Dendritic cell treated with granulocyte-macrophage colony-stimulating factor and Interleukin-4, amounts not matched to agents 40 ng/mL and 50 ng/mL, for 4 days (primary cell): ENCODE results near the gene FPR3.
"Not testable (repeated sequence)": the region's sequence is repeated elsewhere in the genome, so short reads cannot be mapped to it uniquely, and the experiment has no call there.

ENCODE experiments used
- H3K27ac Mint-ChIP-seq: one replicate; pipeline ENCODE4 v1.8.0; 2022; ENCODE audit warnings: mild to moderate bottlenecking, mixed read lengths
- H3K27me3 Mint-ChIP-seq: one replicate; pipeline ENCODE4 v1.8.0; 2022; ENCODE audit warnings: mild to moderate bottlenecking, mixed read lengths
- H3K36me3 Mint-ChIP-seq: one replicate; pipeline ENCODE4 v1.8.0; 2022; ENCODE audit warnings: low read depth, mixed read lengths
- H3K4me1 Mint-ChIP-seq: one replicate; pipeline ENCODE4 v1.8.0; 2022; ENCODE audit warnings: low read depth, mixed read lengths
- H3K4me3 Mint-ChIP-seq: one replicate; pipeline ENCODE4 v1.8.0; 2022; ENCODE audit warnings: mild to moderate bottlenecking, moderate library complexity, mixed read lengths
- H3K9me3 Mint-ChIP-seq: one replicate; pipeline ENCODE4 v1.8.0; 2022; ENCODE audit warnings: mixed read lengths
- intact Hi-C: fragments of 100-400 bp; cut with micrococcal nuclease; formaldehyde crosslinking; loops from one replicate; pipeline ENCODE4 v1.15.0; 2022

The FPR3 gene

GRCh38 chr19:51772977-51773376 is 22.0 kb upstream of the FPR3 start:
- H3K9me3 Mint-ChIP-seq: peaks cover 11% of the 10 kb centered on the region
- no peak overlapping the region for H3K27ac Mint-ChIP-seq
- peaks cover 53% of the 10 kb centered on the region for H3K4me1 Mint-ChIP-seq
- H3K27me3 Mint-ChIP-seq: peaks cover 9% of the 10 kb centered on the region
- no peak overlapping the region for H3K4me3 Mint-ChIP-seq
- H3K36me3 Mint-ChIP-seq: peaks cover 7% of the 10 kb centered on the region
- intact Hi-C loops: loop anchor here (5.0 kb wide), 1 partner anchor 36 kb away; no protein-coding TSS in a partner anchor

GRCh38 chr19:51776561-51776960 is 18.4 kb upstream of the FPR3 start:
- not testable (repeated sequence) for H3K27ac Mint-ChIP-seq, H3K27me3 Mint-ChIP-seq, H3K4me3 Mint-ChIP-seq, H3K36me3 Mint-ChIP-seq
- peaks cover 11% of the 10 kb centered on the region for H3K9me3 Mint-ChIP-seq
- intact Hi-C loops: loop anchor here (5.0 kb wide), 1 partner anchor 109 kb away; no protein-coding TSS in a partner anchor
- peaks cover 69% of the 10 kb centered on the region for H3K4me1 Mint-ChIP-seq

- intact Hi-C loops: loop anchor here (2.0 to 5.0 kb wide), 2 partner anchors 53 to 111 kb away; no protein-coding TSS in a partner anchor
- peaks cover 8% of the 10 kb centered on the region for H3K9me3 Mint-ChIP-seq
- peak overlapping the region; percentile 39 for H3K27ac Mint-ChIP-seq
- H3K4me3 Mint-ChIP-seq: no peak overlapping the region
- peaks cover 70% of the 10 kb centered on the region for H3K4me1 Mint-ChIP-seq
- peaks cover 5% of the 10 kb centered on the region for H3K36me3 Mint-ChIP-seq
- peaks cover 9% of the 10 kb centered on the region for H3K27me3 Mint-ChIP-seq
Measured at GRCh38 chr19:51777570-51778462, 17.1 kb upstream of the FPR3 start.

GRCh38 chr19:51779181-51779580 is 15.8 kb upstream of the FPR3 start:
- H3K27me3 Mint-ChIP-seq: peaks cover 9% of the 10 kb centered on the region
- H3K9me3 Mint-ChIP-seq: no peaks in the 10 kb centered on the region
- peaks cover 70% of the 10 kb centered on the region for H3K4me1 Mint-ChIP-seq
- H3K27ac Mint-ChIP-seq: no peak overlapping the region
- H3K36me3 Mint-ChIP-seq: no peaks in the 10 kb centered on the region
- intact Hi-C loops: loop anchor here (2.0 to 5.0 kb wide), 2 partner anchors 52 to 112 kb away; no protein-coding TSS in a partner anchor
- no peak overlapping the region for H3K4me3 Mint-ChIP-seq

- no peaks in the 10 kb centered on the region for H3K36me3 Mint-ChIP-seq
- H3K27ac Mint-ChIP-seq: peak overlapping the region; percentile 75
- intact Hi-C loops: loop anchor here (2.0 to 5.0 kb wide), 3 partner anchors 43 to 112 kb away; no protein-coding TSS in a partner anchor
- no peaks in the 10 kb centered on the region for H3K9me3 Mint-ChIP-seq
- H3K27me3 Mint-ChIP-seq: peaks cover 9% of the 10 kb centered on the region
- H3K4me1 Mint-ChIP-seq: peaks cover 70% of the 10 kb centered on the region
- no peak overlapping the region for H3K4me3 Mint-ChIP-seq
Measured at GRCh38 chr19:51779703-51780102, 15.3 kb upstream of the FPR3 start.

GRCh38 chr19:51780270-51780669 is 14.7 kb upstream of the FPR3 start:
- no peaks in the 10 kb centered on the region for H3K9me3 Mint-ChIP-seq
- intact Hi-C loops: loop anchor here (5.0 kb wide), 1 partner anchor 42 kb away; no protein-coding TSS in a partner anchor
- no peaks in the 10 kb centered on the region for H3K36me3 Mint-ChIP-seq
- H3K27me3 Mint-ChIP-seq: peaks cover 5% of the 10 kb centered on the region
- peak overlapping the region; percentile 13 for H3K4me3 Mint-ChIP-seq
- peak overlapping the region; percentile 75 for H3K27ac Mint-ChIP-seq
- H3K4me1 Mint-ChIP-seq: peaks cover 68% of the 10 kb centered on the region

DNA sequence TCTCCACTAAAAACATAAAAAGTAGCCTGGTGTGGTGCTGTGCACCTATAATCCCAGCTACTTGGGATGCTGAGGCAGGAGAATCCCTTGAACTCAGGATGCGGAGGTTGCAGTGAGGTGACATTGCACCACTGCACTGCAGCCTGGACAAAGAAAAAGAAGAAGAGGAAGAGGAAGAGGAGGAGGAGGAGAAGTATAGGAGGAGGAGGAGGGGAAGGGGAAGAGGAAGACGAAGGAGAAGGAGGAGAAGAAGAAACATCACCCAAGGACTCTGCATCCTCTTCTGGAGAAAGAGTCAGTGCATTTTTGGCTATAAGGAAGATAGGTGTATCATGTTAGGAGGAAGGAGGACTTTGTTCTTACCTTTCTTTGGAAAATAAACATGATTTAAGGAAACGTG is 13.0 kb upstream of the FPR3 start:
- intact Hi-C loops: loop anchor here (5.0 kb wide), 1 partner anchor 40 kb away; no protein-coding TSS in a partner anchor
- H3K27ac Mint-ChIP-seq: peak overlapping the region; percentile 13
- H3K27me3 Mint-ChIP-seq: no peaks in the 10 kb centered on the region
- H3K9me3 Mint-ChIP-seq: no peaks in the 10 kb centered on the region
- H3K36me3 Mint-ChIP-seq: no peaks in the 10 kb centered on the region
- H3K4me1 Mint-ChIP-seq: peaks cover 60% of the 10 kb centered on the region
- no peak overlapping the region for H3K4me3 Mint-ChIP-seq

DNA sequence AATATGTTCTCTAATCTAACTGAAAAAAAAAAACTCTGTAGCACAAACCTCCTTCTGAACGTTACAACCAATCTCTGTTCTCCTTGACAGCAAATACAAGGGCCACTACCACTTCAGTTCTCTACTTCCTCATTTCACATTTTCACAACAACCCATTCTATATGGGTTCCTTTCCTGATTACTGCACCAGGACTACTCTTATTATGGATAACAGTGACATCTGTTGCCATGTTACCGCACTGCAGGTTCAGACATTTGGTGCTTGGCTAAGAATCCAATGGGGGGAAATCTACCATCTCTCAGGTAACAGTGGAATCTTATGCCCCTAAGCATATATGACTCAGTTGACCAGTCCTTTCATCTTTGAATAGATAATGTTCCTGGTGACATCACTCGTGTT is 11.6 kb upstream of the FPR3 start:
- Mint-ChIP-seq H3K27me3 (no peaks in the 10 kb centered on the region), H3K4me3 (no peak overlapping the region), H3K27ac (no peak overlapping the region), H3K36me3 (no peaks in the 10 kb centered on the region), H3K9me3 (no peaks in the 10 kb centered on the region), H3K4me1 (peaks cover 60% of the 10 kb centered on the region)
- intact Hi-C loops: loop anchor here (5.0 kb wide), 1 partner anchor 39 kb away; no protein-coding TSS in a partner anchor

GRCh38 chr19:51784109-51784785 is 10.7 kb upstream of the FPR3 start:
- Mint-ChIP-seq H3K4me3 (no peak overlapping the region), H3K9me3 (no peaks in the 10 kb centered on the region), H3K4me1 (peaks cover 60% of the 10 kb centered on the region), H3K27ac (no peak overlapping the region), H3K27me3 (no peaks in the 10 kb centered on the region), H3K36me3 (no peaks in the 10 kb centered on the region)
- intact Hi-C loops: loop anchor here (5.0 kb wide), 1 partner anchor 38 kb away; no protein-coding TSS in a partner anchor

GRCh38 chr19:51784922-51785690 is 9.9 kb upstream of the FPR3 start:
- H3K36me3 Mint-ChIP-seq: no peaks in the 10 kb centered on the region
- H3K27ac Mint-ChIP-seq: no peak overlapping the region
- no peaks in the 10 kb centered on the region for H3K9me3 Mint-ChIP-seq
- H3K27me3 Mint-ChIP-seq: no peaks in the 10 kb centered on the region
- intact Hi-C loops: loop anchor here (1.0 to 5.0 kb wide), 2 partner anchors 11 to 37 kb away; no protein-coding TSS in a partner anchor
- no peak overlapping the region for H3K4me3 Mint-ChIP-seq
- H3K4me1 Mint-ChIP-seq: peaks cover 60% of the 10 kb centered on the region

DNA sequence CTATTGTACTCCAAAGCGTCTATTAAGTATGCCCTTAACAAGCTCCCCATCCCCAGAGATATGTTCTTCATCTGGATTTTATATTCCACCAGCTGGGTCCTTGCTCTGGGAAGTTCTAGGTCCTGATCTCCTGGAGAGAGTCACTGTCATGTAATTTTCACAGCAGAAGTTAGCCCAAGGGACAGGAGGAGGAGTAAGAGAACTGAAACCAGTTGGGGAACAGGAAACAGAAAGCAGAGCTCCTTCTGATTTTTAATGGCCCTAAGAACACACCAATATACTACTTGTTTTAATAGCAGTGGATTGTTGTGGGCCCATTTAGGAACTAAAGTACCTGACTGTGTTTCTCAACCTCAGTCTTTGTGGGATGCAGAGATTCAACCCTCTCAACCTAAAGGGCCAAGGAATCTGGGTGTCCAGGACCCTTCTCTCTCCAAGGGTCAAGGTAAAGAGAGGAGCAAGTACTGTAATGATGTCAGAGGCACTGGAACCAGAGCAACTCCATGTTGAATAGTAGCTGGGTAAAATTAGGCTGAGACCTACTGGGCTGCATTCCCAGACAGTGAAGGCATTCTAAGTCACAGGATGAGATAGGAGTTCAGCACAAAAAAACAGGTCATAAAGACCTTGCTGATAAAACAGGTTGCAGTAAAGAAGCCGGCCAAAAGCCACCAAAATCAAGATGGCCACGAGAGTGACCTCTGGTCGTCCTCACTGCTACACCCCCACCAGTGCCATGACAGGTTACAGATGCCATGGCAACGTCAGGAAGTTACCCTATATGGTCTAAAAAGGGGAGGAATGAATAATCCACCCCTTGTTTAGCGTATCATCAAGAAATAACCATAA is 8.1 kb upstream of the FPR3 start:
- intact Hi-C loops: no loop called here
- Mint-ChIP-seq H3K27ac (no peak overlapping the region), H3K9me3 (no peaks in the 10 kb centered on the region), H3K4me1 (peaks cover 58% of the 10 kb centered on the region), H3K27me3 (no peaks in the 10 kb centered on the region), H3K36me3 (no peaks in the 10 kb centered on the region), H3K4me3 (peak overlapping the region; percentile 48)

DNA sequence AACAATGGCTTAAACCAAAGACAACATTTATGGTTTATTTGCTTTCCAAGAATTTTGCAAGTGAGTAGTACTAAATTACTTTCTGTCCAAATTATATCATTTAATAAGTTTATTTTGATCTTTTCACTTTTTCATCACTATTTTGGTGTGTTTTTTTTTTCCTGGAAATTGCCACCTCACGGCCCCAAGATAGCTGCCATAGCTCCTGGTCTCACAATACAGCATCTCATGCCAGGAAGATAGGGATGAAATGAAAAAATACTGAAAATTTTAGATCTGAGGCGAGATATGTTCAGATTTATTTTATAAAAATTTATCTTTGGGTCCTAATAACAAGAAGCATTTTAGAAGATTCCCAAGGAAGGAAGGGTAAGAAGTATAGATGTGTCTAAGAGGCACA is 6.9 kb upstream of the FPR3 start:
- H3K4me3 Mint-ChIP-seq: no peak overlapping the region
- H3K27ac Mint-ChIP-seq: no peak overlapping the region
- intact Hi-C loops: no loop called here
- peaks cover 56% of the 10 kb centered on the region for H3K4me1 Mint-ChIP-seq
- no peaks in the 10 kb centered on the region for H3K36me3 Mint-ChIP-seq
- H3K27me3 Mint-ChIP-seq: no peaks in the 10 kb centered on the region
- no peaks in the 10 kb centered on the region for H3K9me3 Mint-ChIP-seq
